ENCODE measurements around the gene CHKA.

CHKA gene

DNA sequence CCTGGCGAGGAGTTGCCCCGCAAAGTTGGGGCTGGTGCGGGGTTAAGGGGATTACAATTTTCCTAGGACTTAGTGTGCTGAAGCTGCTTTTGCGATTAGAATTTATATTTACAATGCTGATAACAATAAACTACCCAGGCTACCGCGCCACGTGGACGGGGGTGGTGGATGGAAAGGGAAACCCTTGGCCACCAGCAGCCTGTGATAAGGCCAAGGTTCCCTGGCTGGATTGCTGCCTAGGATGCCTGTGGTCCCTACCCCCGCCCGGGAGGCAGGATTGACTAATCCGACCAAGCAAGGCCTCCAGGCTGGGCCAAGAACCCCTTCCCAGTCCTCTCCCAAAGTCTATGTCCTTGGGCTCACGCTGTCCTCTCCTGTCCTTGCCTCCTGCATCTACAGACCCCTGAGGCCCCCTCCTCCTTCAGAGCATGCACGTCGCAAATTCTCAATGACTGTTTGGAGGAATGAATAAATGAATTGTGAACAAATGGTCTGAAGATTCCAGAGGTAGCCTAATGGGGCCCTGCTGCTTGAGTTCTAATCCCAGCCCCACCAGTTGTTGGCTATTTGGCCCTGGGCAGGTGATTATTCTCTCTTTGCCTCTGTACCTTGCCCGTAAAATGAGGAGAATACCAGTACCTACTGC is 7.6 kb upstream of the CHKA start:
- Histone ChIP-seq H3K4me1 (ENCODE audit: control insufficient read depth, insufficient read depth, low read length, poor library complexity, severe bottlenecking) (peaks cover 14% of the 10 kb centered on the region), H3K9me3 (ENCODE audit: control insufficient read depth, low read length) (peaks cover 34% of the 10 kb centered on the region), H3K27ac (ENCODE audit: low read depth, low read length, severe bottlenecking) (peak overlapping the region; percentile 53), H3K4me3 (ENCODE audit: extremely low read depth, insufficient read depth, low read length, poor library complexity, severe bottlenecking) (peak overlapping the region; percentile 22), H3K36me3 (ENCODE audit: control insufficient read depth, insufficient read depth, low read length) (no peaks in the 10 kb centered on the region)
- WGBS, 2 experiments (ENCODE audit: insufficient coverage in 2 of 2) = 83 to 100% methylated on average over 1 to 2 of the region's 15 CpGs

DNA sequence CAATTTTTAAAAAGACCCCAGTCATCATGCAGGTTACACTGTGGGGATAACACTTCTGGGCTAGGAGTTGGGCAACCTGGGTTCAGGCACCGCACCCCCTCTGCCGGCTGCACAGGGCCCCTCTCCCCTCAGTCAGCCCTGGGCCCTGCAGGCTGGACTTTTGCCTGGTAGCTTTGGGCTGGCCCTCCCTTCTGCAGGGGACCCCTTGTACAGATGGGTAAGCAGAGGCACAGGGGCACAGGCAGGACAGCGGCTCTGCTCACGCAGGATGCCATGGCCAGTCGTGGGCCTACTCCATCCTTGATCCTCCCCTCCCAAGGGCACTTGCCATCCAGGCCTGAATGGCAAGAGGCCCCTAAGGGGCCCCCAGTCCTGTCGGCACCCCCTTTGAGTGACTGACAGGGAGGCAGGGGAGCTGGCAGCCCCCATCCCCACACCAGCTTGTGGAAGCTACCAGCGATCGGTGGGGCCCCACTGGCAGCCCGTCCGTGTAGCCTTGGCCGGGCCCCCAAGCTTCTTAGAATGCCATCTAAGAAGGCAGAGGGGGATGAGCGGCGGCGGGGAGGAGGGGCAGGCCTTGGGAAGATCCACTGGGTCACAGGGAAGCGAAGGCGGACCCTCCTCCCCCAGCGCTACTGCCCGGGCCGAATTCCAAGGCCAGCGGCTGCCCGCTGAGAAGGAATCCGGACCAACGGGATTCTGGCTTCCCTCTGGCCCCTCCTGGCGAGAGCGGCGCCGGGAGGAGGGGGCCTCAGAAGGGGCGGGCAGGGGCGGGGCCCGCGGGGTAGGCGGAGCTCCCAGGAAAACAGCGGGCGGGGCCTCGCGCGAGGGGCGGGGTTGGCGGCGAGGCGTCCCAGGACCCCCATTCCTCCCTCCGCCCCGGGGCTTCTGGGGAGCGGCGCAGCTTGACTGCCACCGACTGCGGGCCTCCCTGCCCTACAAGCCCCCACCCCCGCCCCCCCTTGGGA is 6.8 kb upstream of the CHKA start:
- H3K4me1 ChIP-seq (ENCODE audit: control insufficient read depth, insufficient read depth, low read length, poor library complexity, severe bottlenecking) = peaks cover 17% of the 10 kb centered on the region
- H3K9me3 ChIP-seq (ENCODE audit: control insufficient read depth, low read length) = peaks cover 27% of the 10 kb centered on the region
- peak overlapping the region; percentile 22 for H3K4me3 ChIP-seq (ENCODE audit: extremely low read depth, insufficient read depth, low read length, poor library complexity, severe bottlenecking)
- no peaks in the 10 kb centered on the region for H3K36me3 ChIP-seq (ENCODE audit: control insufficient read depth, insufficient read depth, low read length)
- H3K27ac ChIP-seq (ENCODE audit: low read depth, low read length, severe bottlenecking) = peak overlapping the region; percentile 53
- 14 to 22% methylated on average over 27 to 35 of the region's 48 CpGs for WGBS, 2 experiments (ENCODE audit: insufficient coverage in 2 of 2)

DNA sequence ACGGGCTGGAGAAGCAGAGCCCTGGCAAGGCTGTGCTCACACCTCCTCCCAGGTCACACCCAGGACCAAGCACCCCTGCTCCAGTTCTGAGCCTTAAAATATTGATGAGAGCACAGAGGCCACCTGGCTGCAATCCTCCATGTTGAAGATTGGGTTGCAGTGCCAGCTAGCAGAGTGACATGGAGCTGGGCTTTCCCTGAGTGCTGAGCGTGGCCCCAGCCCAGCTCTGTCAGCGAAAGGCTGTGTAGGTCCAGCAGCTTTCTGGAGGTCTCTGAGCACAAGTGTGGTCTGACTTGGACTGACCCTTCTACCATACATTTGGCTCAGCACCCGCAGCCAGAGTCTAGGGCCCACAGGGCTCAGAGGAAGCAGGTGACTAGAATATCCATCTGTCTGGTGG is 4.0 kb upstream of the CHKA start:
- H3K9me3 ChIP-seq (ENCODE audit: control insufficient read depth, low read length) = peaks cover 16% of the 10 kb centered on the region
- 70 to 85% methylated on average over 2 to 3 of the region's 4 CpGs for WGBS, 2 experiments (ENCODE audit: insufficient coverage in 2 of 2)
- H3K4me1 ChIP-seq (ENCODE audit: control insufficient read depth, insufficient read depth, low read length, poor library complexity, severe bottlenecking) = peaks cover 30% of the 10 kb centered on the region
- H3K4me3 ChIP-seq (ENCODE audit: extremely low read depth, insufficient read depth, low read length, poor library complexity, severe bottlenecking) = no peak overlapping the region
- H3K36me3 ChIP-seq (ENCODE audit: control insufficient read depth, insufficient read depth, low read length) = no peaks in the 10 kb centered on the region
- H3K27ac ChIP-seq (ENCODE audit: low read depth, low read length, severe bottlenecking) = no peak overlapping the region

DNA sequence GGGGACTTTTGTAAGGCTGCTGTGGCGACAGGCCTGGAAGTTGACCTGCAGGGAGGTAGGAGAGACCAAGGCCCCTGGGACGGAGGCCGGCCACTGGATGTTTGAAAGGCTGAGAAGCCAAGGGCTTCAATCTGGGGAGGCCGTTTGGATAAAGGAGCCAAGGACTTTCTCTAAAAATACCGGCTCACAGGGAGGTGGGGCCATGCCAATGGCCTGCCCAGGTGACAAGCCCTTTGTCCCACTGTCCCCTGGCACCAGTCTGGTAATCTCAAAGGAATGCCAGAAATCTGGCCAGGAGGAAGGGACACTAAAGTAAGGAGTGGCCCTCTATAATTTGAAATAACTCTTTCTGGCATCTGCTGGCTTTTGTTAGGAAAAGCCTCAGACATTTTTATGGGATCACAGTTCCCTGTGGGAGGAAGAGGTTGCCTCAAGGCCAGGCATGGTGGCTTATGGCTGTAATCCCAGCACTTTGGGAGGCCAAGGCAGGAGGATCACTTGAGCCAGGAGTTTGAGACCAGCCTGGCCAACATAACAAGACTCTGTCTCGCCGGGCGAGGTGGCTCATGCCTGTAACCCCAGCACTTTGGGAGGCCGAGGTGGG is 1.9 kb upstream of the CHKA start:
- H3K27ac ChIP-seq (ENCODE audit: low read depth, low read length, severe bottlenecking) = peak overlapping the region; percentile 30
- peaks cover 42% of the 10 kb centered on the region for H3K4me1 ChIP-seq (ENCODE audit: control insufficient read depth, insufficient read depth, low read length, poor library complexity, severe bottlenecking)
- WGBS, 2 experiments (ENCODE audit: insufficient coverage in 2 of 2) = 76 to 95% methylated on average over 8 to 9 of the region's 9 CpGs

DNA sequence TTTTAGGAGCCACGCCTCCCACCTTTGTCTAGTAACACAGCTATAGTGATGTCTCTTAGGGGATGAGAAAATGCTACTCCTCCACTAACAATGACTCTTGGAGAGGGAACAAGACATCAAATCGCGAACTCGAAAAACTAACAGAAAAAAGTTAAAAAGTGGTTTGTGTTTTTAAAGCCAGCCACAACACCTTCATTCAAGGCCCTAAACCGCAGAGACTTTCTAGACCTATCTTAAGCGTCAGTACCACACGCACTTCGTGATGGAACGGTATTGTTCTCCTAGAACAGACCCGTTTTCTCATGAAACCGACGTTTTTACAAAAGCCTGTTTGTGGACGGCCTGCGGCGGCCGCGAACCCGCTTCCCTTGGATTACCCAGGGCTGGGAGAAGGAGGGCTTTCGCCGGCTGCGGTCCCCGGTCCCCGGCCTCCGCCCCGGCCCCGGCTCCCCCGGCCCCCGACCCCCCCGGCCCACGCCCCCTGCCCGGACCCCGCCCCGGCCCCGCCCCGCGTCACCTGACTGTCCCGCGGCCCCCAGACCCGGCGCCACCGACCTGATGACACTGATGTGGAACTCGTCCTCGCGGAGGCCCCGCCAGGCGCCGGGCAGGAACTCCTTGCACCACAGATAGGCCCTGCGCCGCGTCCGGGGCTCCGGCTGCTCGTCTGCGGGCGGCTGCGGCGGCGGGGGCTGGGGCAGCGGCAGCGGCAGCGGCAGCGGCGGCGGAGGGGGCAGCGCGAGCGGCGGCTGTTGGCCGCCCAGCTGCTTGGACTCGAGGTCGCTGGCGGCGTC is 718 bp downstream of the CHKA start:
- peaks cover 38% of the 10 kb centered on the region for H3K4me1 ChIP-seq (ENCODE audit: control insufficient read depth, insufficient read depth, low read length, poor library complexity, severe bottlenecking)
- 0% methylated on average over 29 to 39 of the region's 73 CpGs for WGBS, 2 experiments (ENCODE audit: insufficient coverage in 2 of 2)
- H3K36me3 ChIP-seq (ENCODE audit: control insufficient read depth, insufficient read depth, low read length) = peaks cover 14% of the 10 kb centered on the region
- peak overlapping the region; percentile 96 for H3K27ac ChIP-seq (ENCODE audit: low read depth, low read length, severe bottlenecking)
- no peaks in the 10 kb centered on the region for H3K9me3 ChIP-seq (ENCODE audit: control insufficient read depth, low read length)
- peak overlapping the region; percentile 76 for H3K4me3 ChIP-seq (ENCODE audit: extremely low read depth, insufficient read depth, low read length, poor library complexity, severe bottlenecking)

More for the DNA sequence above, 1.9 kb upstream of the CHKA start:
- H3K9me3 ChIP-seq (ENCODE audit: control insufficient read depth, low read length) = no peaks in the 10 kb centered on the region
- H3K36me3 ChIP-seq (ENCODE audit: control insufficient read depth, insufficient read depth, low read length) = peaks cover 6% of the 10 kb centered on the region
- no peak overlapping the region for H3K4me3 ChIP-seq (ENCODE audit: extremely low read depth, insufficient read depth, low read length, poor library complexity, severe bottlenecking)

DNA sequence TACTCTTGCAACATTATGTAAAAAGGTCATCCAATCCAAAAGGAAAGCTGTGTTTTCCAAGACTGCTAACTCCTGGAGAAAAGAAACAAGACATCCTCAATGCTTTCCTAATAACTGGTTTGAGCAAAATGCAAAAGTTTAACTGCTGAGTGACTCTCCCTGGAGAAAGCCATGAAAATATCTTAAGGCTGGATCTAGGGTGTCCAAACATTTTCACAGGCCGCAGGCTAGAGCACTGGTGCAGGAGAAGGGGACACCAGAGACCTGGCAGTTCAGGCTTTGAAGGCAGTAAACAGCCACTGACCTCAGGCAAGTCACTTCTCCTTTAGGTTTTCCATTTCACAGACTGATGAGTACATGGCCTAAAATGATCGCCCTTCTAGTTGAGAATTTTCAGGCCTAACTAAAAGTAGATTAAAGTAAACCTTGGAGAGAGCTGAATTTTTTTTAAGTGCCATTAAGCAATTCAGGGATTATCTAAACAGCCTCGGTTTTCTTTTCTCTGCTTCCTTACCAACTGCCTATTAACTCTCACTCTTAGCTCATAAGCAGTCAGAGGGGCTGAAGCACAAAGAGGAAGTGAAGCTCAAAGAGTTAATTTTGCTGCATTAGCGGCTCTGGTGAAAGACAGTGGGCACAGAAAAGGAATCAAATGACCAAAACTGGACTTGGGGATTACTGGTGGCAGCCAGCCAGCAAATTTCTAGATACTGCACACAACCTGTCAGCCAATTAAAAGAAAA is 2.3 kb downstream of the CHKA start:
- peaks cover 19% of the 10 kb centered on the region for H3K36me3 ChIP-seq (ENCODE audit: control insufficient read depth, insufficient read depth, low read length)

DNA sequence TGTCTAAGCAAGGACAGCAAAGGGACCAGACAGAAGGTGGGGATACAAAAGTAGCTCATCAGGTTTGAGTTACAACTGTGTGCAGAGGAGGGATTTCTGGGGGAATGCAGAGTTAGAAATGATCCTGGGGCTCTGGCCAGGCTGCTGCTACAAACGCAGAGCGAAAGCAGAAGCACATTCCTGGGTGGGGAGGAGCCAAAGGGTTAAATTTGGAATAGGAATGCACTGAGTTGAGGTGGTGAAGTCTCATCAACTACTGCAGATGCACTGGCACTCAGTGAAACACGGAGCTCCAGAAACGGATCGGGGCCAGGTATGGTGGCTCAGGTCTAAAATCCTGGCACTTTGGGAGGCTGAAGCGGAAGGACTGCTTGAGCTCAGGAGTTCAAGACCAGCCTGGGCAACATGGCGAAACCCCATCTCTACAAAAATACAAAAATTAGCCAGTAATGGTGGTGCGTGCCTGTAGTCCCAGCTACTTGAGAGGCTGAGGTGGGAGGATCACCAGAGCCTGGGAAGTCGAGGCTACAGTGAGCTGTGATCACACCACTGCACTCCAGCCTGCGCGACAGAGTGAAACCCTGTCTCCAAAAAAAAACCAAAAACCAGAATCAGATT is 3.2 kb downstream of the CHKA start:
- Histone ChIP-seq H3K27ac (ENCODE audit: low read depth, low read length, severe bottlenecking) (peak overlapping the region; percentile 83), H3K4me3 (ENCODE audit: extremely low read depth, insufficient read depth, low read length, poor library complexity, severe bottlenecking) (no peak overlapping the region), H3K36me3 (ENCODE audit: control insufficient read depth, insufficient read depth, low read length) (peaks cover 21% of the 10 kb centered on the region), H3K4me1 (ENCODE audit: control insufficient read depth, insufficient read depth, low read length, poor library complexity, severe bottlenecking) (peaks cover 38% of the 10 kb centered on the region), H3K9me3 (ENCODE audit: control insufficient read depth, low read length) (no peaks in the 10 kb centered on the region)
- WGBS, 2 experiments (ENCODE audit: insufficient coverage in 2 of 2) = 66 to 77% methylated on average over 7 to 9 of the region's 11 CpGs

More for the DNA sequence above, 2.3 kb downstream of the CHKA start:
- WGBS, 2 experiments (ENCODE audit: insufficient coverage in 2 of 2) = 59 to 89% methylated on average over 2 to 3 of the region's 4 CpGs
- peak overlapping the region; percentile 83 for H3K27ac ChIP-seq (ENCODE audit: low read depth, low read length, severe bottlenecking)
- H3K9me3 ChIP-seq (ENCODE audit: control insufficient read depth, low read length) = no peaks in the 10 kb centered on the region
- H3K4me3 ChIP-seq (ENCODE audit: extremely low read depth, insufficient read depth, low read length, poor library complexity, severe bottlenecking) = peak overlapping the region; percentile 18
- peaks cover 41% of the 10 kb centered on the region for H3K4me1 ChIP-seq (ENCODE audit: control insufficient read depth, insufficient read depth, low read length, poor library complexity, severe bottlenecking)

DNA sequence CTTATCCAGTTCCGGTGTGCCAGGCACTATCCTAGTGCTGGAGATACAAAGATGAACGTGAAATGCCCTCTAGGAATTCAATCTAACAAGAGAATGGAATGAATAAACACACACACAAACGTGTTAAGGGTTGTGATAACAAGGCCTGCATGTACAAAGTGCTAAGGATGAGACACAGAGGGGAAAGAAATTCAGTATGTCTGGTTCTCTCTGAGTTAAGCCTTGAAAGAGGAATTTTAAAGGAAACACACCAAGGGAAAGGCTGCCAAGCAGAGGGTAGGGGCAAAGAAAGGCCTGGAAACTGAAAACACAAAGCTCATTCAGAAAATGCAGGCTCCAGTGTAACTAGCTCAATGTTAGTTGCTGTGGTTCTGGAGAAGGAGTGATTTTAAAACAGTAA is 4.2 kb downstream of the CHKA start:
- Histone ChIP-seq H3K36me3 (ENCODE audit: control insufficient read depth, insufficient read depth, low read length) (peaks cover 27% of the 10 kb centered on the region), H3K4me1 (ENCODE audit: control insufficient read depth, insufficient read depth, low read length, poor library complexity, severe bottlenecking) (peaks cover 28% of the 10 kb centered on the region), H3K9me3 (ENCODE audit: control insufficient read depth, low read length) (no peaks in the 10 kb centered on the region), H3K4me3 (ENCODE audit: extremely low read depth, insufficient read depth, low read length, poor library complexity, severe bottlenecking) (no peak overlapping the region), H3K27ac (ENCODE audit: low read depth, low read length, severe bottlenecking) (peak overlapping the region; percentile 83)
- 60 to 100% methylated on average over 1 of the region's 3 CpGs for WGBS, 2 experiments (ENCODE audit: insufficient coverage in 2 of 2)

DNA sequence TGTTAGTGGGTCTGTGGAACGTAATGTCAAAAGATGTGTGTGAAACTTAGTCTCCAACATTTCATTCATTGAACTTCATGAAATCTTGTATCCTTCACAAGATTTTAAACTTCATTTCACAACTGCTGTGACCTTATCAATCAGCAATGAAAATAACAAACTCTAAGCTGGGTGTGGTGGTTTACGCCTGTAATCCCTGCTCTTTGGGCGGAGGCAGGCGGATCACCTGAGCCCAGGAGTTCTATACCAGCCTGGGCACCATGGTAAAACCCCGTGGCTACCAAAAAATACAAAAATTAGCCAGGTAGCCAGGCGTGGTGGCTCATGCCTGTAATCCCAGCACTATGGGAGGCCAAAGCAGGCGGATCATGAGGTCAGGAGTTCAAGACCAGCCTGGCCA is 5.1 kb downstream of the CHKA start:
- H3K36me3 ChIP-seq (ENCODE audit: control insufficient read depth, insufficient read depth, low read length) = peaks cover 32% of the 10 kb centered on the region
- H3K4me1 ChIP-seq (ENCODE audit: control insufficient read depth, insufficient read depth, low read length, poor library complexity, severe bottlenecking) = peaks cover 25% of the 10 kb centered on the region
- no peaks in the 10 kb centered on the region for H3K9me3 ChIP-seq (ENCODE audit: control insufficient read depth, low read length)
- H3K4me3 ChIP-seq (ENCODE audit: extremely low read depth, insufficient read depth, low read length, poor library complexity, severe bottlenecking) = no peak overlapping the region
- 93 to 98% methylated on average over 6 of the region's 7 CpGs for WGBS, 2 experiments (ENCODE audit: insufficient coverage in 2 of 2)
- no peak overlapping the region for H3K27ac ChIP-seq (ENCODE audit: low read depth, low read length, severe bottlenecking)
